Colonic mucosa (tissue), 4 donors: ENCODE data around the gene HCN3. TPM values are rescaled to one million over a fixed set of nuclear protein-coding genes. Genes with fewer than 3 reads are reported as not detected.

Experiments used
- DNase-seq: peaks from one replicate; pipeline ENCODE4 v3.0.0-alpha.2; 2020
- H3K27ac ChIP-seq: fragments of 200-600 bp; one replicate; pipeline ENCODE4 v1.8.0; 2021
- H3K27me3 ChIP-seq: fragments of 200-600 bp; one replicate; pipeline ENCODE4 v1.8.0; 2021
- H3K36me3 ChIP-seq: fragments of 200-600 bp; one replicate; pipeline ENCODE4 v1.8.0; 2021
- H3K4me1 ChIP-seq: fragments of 200-600 bp; one replicate; pipeline ENCODE4 v1.8.0; 2021; ENCODE audit warnings: mild to moderate bottlenecking
- H3K4me3 ChIP-seq: fragments of 200-600 bp; one replicate; pipeline ENCODE4 v1.8.0; 2021
- H3K9ac ChIP-seq, 2 donors: one replicate each; pipeline ENCODE4 v1.7.0; 2013; ENCODE audit warnings: control low read depth in 2 of 2, low read depth in 2 of 2, low read length in 2 of 2
- H3K9me3 ChIP-seq: fragments of 200-600 bp; one replicate; pipeline ENCODE4 v1.8.0; 2021
- CTCF ChIP-seq: fragments of 200-600 bp; IDR thresholded peaks from one replicate; pipeline ENCODE4 v1.8.0; 2022; ENCODE audit warnings: antibody characterized with exemption, mild to moderate bottlenecking
- intact Hi-C: fragments of 100-400 bp; cut with DNase I; formaldehyde crosslinking; loops from one replicate; pipeline ENCODE4 v1.14.1; 2022
- total RNA-seq, 2 donors: library from RNA; stranded (reverse); fragmentation: NEBNext Ultra II Directional in 1 of 2; extraction: Animal tissue kit (Norgen Biotek cat#: 25700) in 1 of 2; gene quantifications; one replicate each; pipeline ENCODE4 v1.2.1, GENCODE V29; 2021
- donor health status: healthy.
- donor health status: DM: no; HTN: no; CAD: no.
- donor health status: DM: no; HTN: no; CAD: no.

HCN3 gene
- total RNA-seq, 2 donors from 2014 or later, result 12.4 to 12.8 TPM

DNA sequence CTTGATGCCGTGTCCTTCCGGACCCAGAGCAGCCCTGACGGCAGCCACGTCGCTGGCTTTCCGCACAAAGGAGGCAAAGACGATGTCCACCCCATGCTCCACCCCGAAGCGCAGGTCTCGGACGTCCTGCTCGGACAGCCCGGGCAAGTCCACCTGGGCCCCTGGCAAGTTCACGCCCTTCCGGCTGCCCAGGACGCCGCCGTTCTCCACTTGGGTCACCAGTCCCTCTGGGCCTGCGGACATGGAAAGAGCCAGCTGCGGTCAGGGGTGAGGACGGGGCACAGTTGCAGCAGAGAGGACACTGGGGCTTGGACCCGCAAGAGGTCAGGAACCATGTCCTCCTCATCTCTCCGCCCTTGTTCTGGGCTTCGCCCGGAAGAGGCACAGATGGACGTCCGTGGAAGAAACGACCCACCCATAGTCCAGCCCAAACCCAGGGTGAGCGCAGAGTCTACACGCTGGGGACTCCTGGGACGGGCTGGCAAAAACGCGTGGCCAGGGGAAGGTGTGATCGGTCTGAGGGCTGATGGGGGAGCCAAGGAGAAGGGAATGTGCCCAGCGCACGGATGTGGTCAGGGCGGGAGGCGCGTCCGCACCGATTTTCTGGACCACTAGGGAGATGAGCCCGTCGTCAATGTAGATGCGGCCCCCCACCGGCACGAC, 17.4 kb downstream of the HCN3 start:
- intact Hi-C loops, result no loop called here
- no peak overlapping the region for H3K9ac ChIP-seq
- H3K27me3 ChIP-seq, result peaks cover 11% of the 10 kb centered on the region

GRCh38 chr1:155295183-155295941, 18.1 kb downstream of the HCN3 start:
- no peak for TF ChIP-seq CTCF
- Histone ChIP-seq H3K27ac (no peak overlapping the region), H3K27me3 (peaks cover 11% of the 10 kb centered on the region), H3K9me3 (no peaks in the 10 kb centered on the region), H3K36me3 (no peaks in the 10 kb centered on the region), H3K4me1 (no peaks in the 10 kb centered on the region), H3K9ac (peak overlapping the region in 1 of 2 donors; percentile 12), H3K4me3 (no peak overlapping the region)
- intact Hi-C loops, result no loop called here
- no peak for DNase-seq

More for the DNA sequence above, 17.4 kb downstream of the HCN3 start:
- Histone ChIP-seq H3K36me3 (no peaks in the 10 kb centered on the region), H3K4me3 (no peak overlapping the region), H3K4me1 (no peaks in the 10 kb centered on the region), H3K9me3 (no peaks in the 10 kb centered on the region), H3K27ac (no peak overlapping the region)
- DNase-seq, result no peak
- no peak for TF ChIP-seq CTCF

DNA sequence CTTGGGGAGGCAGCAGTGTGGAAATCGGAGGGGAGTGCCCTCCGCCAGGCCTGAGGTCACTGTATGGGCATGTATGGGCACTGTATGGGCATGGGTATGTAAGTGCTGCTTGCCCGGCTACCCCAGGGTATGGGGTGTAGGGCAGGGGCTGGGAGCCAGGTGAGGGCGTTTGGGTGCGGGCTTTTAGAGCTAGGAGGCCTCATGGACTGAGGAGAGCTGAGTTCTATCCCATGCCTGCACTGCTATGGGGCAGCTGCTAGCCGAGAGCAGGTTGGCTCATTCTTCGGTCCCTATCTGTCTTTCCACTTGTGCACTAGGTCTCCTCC, 18.6 kb downstream of the HCN3 start:
- Histone ChIP-seq H3K4me1 (no peaks in the 10 kb centered on the region), H3K27me3 (peaks cover 11% of the 10 kb centered on the region), H3K4me3 (no peak overlapping the region), H3K27ac (no peak overlapping the region), H3K9me3 (no peaks in the 10 kb centered on the region), H3K36me3 (no peaks in the 10 kb centered on the region), H3K9ac (no peak overlapping the region)
- intact Hi-C loops, result no loop called here
- no peak for DNase-seq
- TF ChIP-seq CTCF, result no peak

DNA sequence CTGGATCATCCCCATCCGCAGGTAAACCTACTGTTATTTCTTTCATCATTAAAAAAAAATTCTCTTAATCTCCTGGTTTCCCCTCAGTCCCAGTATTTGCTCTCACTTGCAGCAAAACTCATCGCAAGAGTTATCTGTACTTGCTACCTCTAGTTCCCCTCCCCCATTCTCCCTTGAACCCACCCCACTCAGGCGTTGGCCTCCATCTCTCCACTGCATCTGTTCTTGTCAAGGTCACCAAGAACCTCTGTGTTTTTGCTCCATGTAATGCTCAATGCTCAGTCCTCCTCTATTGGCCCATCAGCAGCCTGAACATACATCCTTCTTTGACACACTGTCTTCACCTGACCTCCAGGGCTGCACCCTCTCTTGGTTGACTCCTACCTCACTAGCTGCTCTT, 19.4 kb downstream of the HCN3 start:
- H3K4me3 ChIP-seq, result no peak overlapping the region
- H3K36me3 ChIP-seq, result no peaks in the 10 kb centered on the region
- no peak for TF ChIP-seq CTCF
- H3K27ac ChIP-seq, result no peak overlapping the region
- H3K4me1 ChIP-seq, result no peaks in the 10 kb centered on the region
- no peaks in the 10 kb centered on the region for H3K9me3 ChIP-seq
- intact Hi-C loops, result no loop called here
- no peak for DNase-seq
- H3K9ac ChIP-seq, result no peak overlapping the region
- H3K27me3 ChIP-seq, result peaks cover 11% of the 10 kb centered on the region

DNA sequence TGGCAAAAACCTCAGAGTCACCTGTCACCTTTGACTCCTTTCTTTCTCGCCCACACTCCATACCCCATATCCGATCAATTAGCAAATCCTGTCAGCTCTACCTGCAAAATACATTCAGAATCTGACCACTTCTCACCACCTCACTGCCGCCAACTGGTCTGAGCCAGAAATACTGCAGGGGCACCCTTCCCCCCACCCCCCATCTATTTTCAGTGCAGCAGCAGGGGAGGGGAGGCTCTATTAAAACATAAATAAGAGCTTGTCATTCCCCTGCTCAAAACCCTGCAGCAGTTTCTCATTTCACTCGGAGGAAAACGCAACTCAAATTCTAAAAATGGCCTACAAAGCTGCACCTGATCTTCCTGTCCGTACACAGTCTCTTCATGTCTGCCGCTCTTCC, 20.1 kb downstream of the HCN3 start:
- H3K9ac ChIP-seq, result no peak overlapping the region
- H3K9me3 ChIP-seq, result no peaks in the 10 kb centered on the region
- no peak for DNase-seq
- H3K27ac ChIP-seq, result no peak overlapping the region
- H3K36me3 ChIP-seq, result no peaks in the 10 kb centered on the region
- TF ChIP-seq CTCF, result no peak
- no peak overlapping the region for H3K4me3 ChIP-seq
- intact Hi-C loops, result no loop called here
- H3K4me1 ChIP-seq, result no peaks in the 10 kb centered on the region
- H3K27me3 ChIP-seq, result peaks cover 11% of the 10 kb centered on the region
